Keratinocyte (primary cell): Measurements from ENCODE around the gene HNRNPA1L2. TPM values are rescaled to one million over a fixed set of nuclear protein-coding genes. Genes with fewer than 3 reads are reported as not detected.
"Not testable (repeated sequence)": the region's sequence is repeated elsewhere in the genome, so short reads cannot be mapped to it uniquely, and the experiment has no call there.

Experiments used
- DNase-seq: peaks from one replicate; pipeline ENCODE4 v3.0.0-alpha.2; 2011; ENCODE audit warnings: low read depth, missing footprints, low spot score
- FAIRE-seq: peaks from 2 replicates; lab custom pipeline; 2011; peaks lifted over from hg19 to GRCh38; lab: Jason Lieb, UNC
- H2AFZ ChIP-seq: 2 replicates; pipeline ENCODE4 v1.6.0; 2012; ENCODE audit warnings: low read length, control low read depth, inconsistent platforms; ENCODE audit not compliant: control insufficient read depth
- H3K27ac ChIP-seq: 2 replicates; pipeline ENCODE4 v1.5.1; 2011; ENCODE audit warnings: low read length; ENCODE audit not compliant: control insufficient read depth, insufficient read depth
- H3K27me3 ChIP-seq: 3 replicates; pipeline ENCODE4 v1.6.0; 2011; ENCODE audit warnings: low read length; ENCODE audit not compliant: control insufficient read depth, insufficient read depth; ENCODE audit errors: extremely low read depth
- H3K36me3 ChIP-seq, 2 experiments: 2 replicates in 1 of 2; 3 replicates in 1 of 2; pipeline ENCODE4 v1.5.1; 2011; ENCODE audit warnings: low read length in 2 of 2, mild to moderate bottlenecking in 1 of 2; ENCODE audit not compliant: control insufficient read depth in 2 of 2, insufficient read depth in 2 of 2; ENCODE audit errors: extremely low read depth in 1 of 2
- H3K4me1 ChIP-seq: 3 replicates; pipeline ENCODE4 v1.5.1; 2011; ENCODE audit warnings: low read length; ENCODE audit not compliant: control insufficient read depth, insufficient read depth; ENCODE audit errors: extremely low read depth
- H3K4me2 ChIP-seq: 3 replicates; pipeline ENCODE4 v1.6.0; 2011; ENCODE audit warnings: low read depth, low read length; ENCODE audit not compliant: control insufficient read depth, insufficient read depth; ENCODE audit errors: extremely low read depth
- H3K4me3 ChIP-seq, 3 experiments: fragments of 200-600 bp in 1 of 3; sonication (generic) in 1 of 3; 2 replicates in 2 of 3; 3 replicates in 1 of 3; pipeline ENCODE4 v1.5.1; 2011 to 2016; ENCODE audit warnings: low read length in 3 of 3, mild to moderate bottlenecking in 3 of 3, control low read depth in 2 of 3, inconsistent platforms in 1 of 3, low read depth in 1 of 3, mixed read lengths in 1 of 3, mixed run types in 1 of 3, moderate library complexity in 1 of 3; ENCODE audit not compliant: control insufficient read depth in 2 of 3, insufficient read depth in 2 of 3; ENCODE audit errors: extremely low read depth in 1 of 3
- H3K79me2 ChIP-seq: 2 replicates; pipeline ENCODE4 v1.6.0; 2012; ENCODE audit warnings: low read length; ENCODE audit not compliant: control insufficient read depth, insufficient read depth
- H3K9ac ChIP-seq: 3 replicates; pipeline ENCODE4 v1.6.0; 2011; ENCODE audit warnings: low read length; ENCODE audit not compliant: control insufficient read depth, insufficient read depth; ENCODE audit errors: extremely low read depth
- H3K9me1 ChIP-seq: 3 replicates; pipeline ENCODE4 v1.6.0; 2011; ENCODE audit warnings: low read length; ENCODE audit not compliant: control insufficient read depth, insufficient read depth; ENCODE audit errors: extremely low read depth
- H3K9me3 ChIP-seq: 2 replicates; pipeline ENCODE4 v1.5.1; 2012; ENCODE audit warnings: low read depth, low read length; ENCODE audit not compliant: control insufficient read depth
- H4K20me1 ChIP-seq: 3 replicates; pipeline ENCODE4 v1.6.0; 2011; ENCODE audit warnings: low read length; ENCODE audit not compliant: control insufficient read depth, insufficient read depth; ENCODE audit errors: extremely low read depth
- CTCF ChIP-seq, 3 experiments: IDR thresholded peaks in 1 of 3; conservative IDR thresholded peaks in 1 of 3; optimal IDR thresholded peaks in 1 of 3; 2 replicates in 2 of 3; 3 replicates in 1 of 3; pipeline versions ENCODE3 to v1.5.1; 2011; ENCODE audit warnings: low read length in 3 of 3, mild to moderate bottlenecking in 3 of 3, moderate library complexity in 2 of 3, control low read depth in 1 of 3, inconsistent platforms in 1 of 3; ENCODE audit not compliant: insufficient read depth in 2 of 3; ENCODE audit errors: extremely low read depth in 1 of 3
- dilution Hi-C: fragments of 300-500 bp; cut with MboI; formaldehyde crosslinking; loops from one replicate; pipeline ENCODE4 v1.7.0; 2020; ENCODE audit warnings: low sequenced_read_pairs; ENCODE audit not compliant: extremely low pct_ligation_motif_present
- polyA plus RNA-seq, 5 experiments: library from polyadenylated mRNA; depleted of rRNA in 3 of 5; stranded (reverse) in 3 of 5; stranded (forward) in 1 of 5; unstranded in 1 of 5; fragments of >200 nt; gene quantifications; 1 replicate in 1 of 5; 2 replicates in 3 of 5; 3 replicates in 1 of 5; pipeline versions ENCODE4 v1.2.1 to v1.2.3, GENCODE V29; 2011 to 2012; ENCODE audit warnings: missing spikeins in 2 of 5, low read depth in 1 of 5, low replicate concordance in 1 of 5

Gene HNRNPA1L2
- polyA plus RNA-seq, 1 donor (not counting 4 experiments of a cell fraction or from before 2014, with no cell fraction given) = 7.2 TPM

- H3K79me2 ChIP-seq, H2AFZ ChIP-seq, H3K4me3 ChIP-seq, H4K20me1 ChIP-seq, FAIRE-seq, H3K27ac ChIP-seq, H3K9me3 ChIP-seq, DNase-seq, H3K36me3 ChIP-seq, H3K9ac ChIP-seq, H3K27me3 ChIP-seq, H3K4me1 ChIP-seq, H3K9me1 ChIP-seq, H3K4me2 ChIP-seq, dilution Hi-C loops: not testable (repeated sequence)
These were observed 35.4 kb upstream of the HNRNPA1L2 start for GRCh38 chr13:52606795-52607194.

- H3K79me2 ChIP-seq, DNase-seq, H3K4me3 ChIP-seq, dilution Hi-C loops, H3K9me1 ChIP-seq, H3K4me1 ChIP-seq, H3K36me3 ChIP-seq, H3K9ac ChIP-seq, H2AFZ ChIP-seq, FAIRE-seq, H3K27ac ChIP-seq, H4K20me1 ChIP-seq, H3K9me3 ChIP-seq, H3K4me2 ChIP-seq, H3K27me3 ChIP-seq: not testable (repeated sequence)
These were observed 34.0 kb upstream of the HNRNPA1L2 start for GRCh38 chr13:52608184-52608583.

- H3K4me1 ChIP-seq, H3K9me3 ChIP-seq, H3K27me3 ChIP-seq, H3K9me1 ChIP-seq, dilution Hi-C loops, H3K36me3 ChIP-seq, H3K4me2 ChIP-seq, FAIRE-seq, H2AFZ ChIP-seq, H3K27ac ChIP-seq, DNase-seq, H4K20me1 ChIP-seq, H3K4me3 ChIP-seq, H3K79me2 ChIP-seq, H3K9ac ChIP-seq: not testable (repeated sequence)
- TF ChIP-seq CTCF (optimal IDR thresholded peaks at IDR 0.05 in 1 of 3, IDR thresholded peaks at IDR 0.05 in 1 of 3, conservative IDR thresholded peaks at IDR 0.05 in 1 of 3; ENCODE audit: extremely low read depth in 1 of 3, insufficient read depth in 2 of 3, low read length in 3 of 3) = peak; percentile 8 to 44 (median 26)
These were observed 33.1 kb upstream of the HNRNPA1L2 start for GRCh38 chr13:52609013-52609606.

- H2AFZ ChIP-seq, dilution Hi-C loops, FAIRE-seq: not testable (repeated sequence)
These were observed 32.1 kb upstream of the HNRNPA1L2 start for GRCh38 chr13:52610158-52610557.

More at GRCh38 chr13:52610158-52610557, 32.1 kb upstream of the HNRNPA1L2 start:
- DNase-seq, H3K9me3 ChIP-seq, H3K36me3 ChIP-seq, H3K27ac ChIP-seq, H3K9me1 ChIP-seq, H3K4me3 ChIP-seq, H3K4me2 ChIP-seq, H3K79me2 ChIP-seq, H3K9ac ChIP-seq, H3K4me1 ChIP-seq, H3K27me3 ChIP-seq, H4K20me1 ChIP-seq: not testable (repeated sequence)
